ENCODE results near the gene RBMS3. TPM values are rescaled to one million over a fixed set of nuclear protein-coding genes. Genes with fewer than 3 reads are reported as not detected.
"Not testable (repeated sequence)": the region's sequence is repeated elsewhere in the genome, so short reads cannot be mapped to it uniquely, and the experiment has no call there.

Gene RBMS3
- total RNA-seq, 1 donor from 2014 or later, result 70.0 TPM

GRCh38 chr3:30040126-30040525 lies 759.3 kb downstream of the RBMS3 start:
- Histone ChIP-seq H3K9me3 (no peaks in the 10 kb centered on the region), H3K4me1 (no peaks in the 10 kb centered on the region), H3K27ac (no peak overlapping the region), H3K4me3 (no peak overlapping the region), H3K27me3 (no peaks in the 10 kb centered on the region), H3K36me3 (no peaks in the 10 kb centered on the region)
- no peak for DNase-seq (ENCODE audit: extremely low spot score in 2 of 2)
- intact Hi-C loops (cut with DNase I), result loop anchor here (10.0 kb wide), 1 partner anchor 65 kb away; no protein-coding TSS in a partner anchor
- no peak for TF ChIP-seq POLR2A (IDR thresholded peaks at IDR 0.05)
- TF ChIP-seq POLR2AphosphoS5 (IDR thresholded peaks at IDR 0.05; ENCODE audit: insufficient read depth in 1 of 2, low read depth in 1 of 2), result no peak
- no peak for TF ChIP-seq CTCF (IDR thresholded peaks at IDR 0.05)

- intact Hi-C loops (cut with DNase I), result loop anchor here (10.0 kb wide), 1 partner anchor 63 kb away; no protein-coding TSS in a partner anchor
- H3K4me1 ChIP-seq; H3K9me3 ChIP-seq; H3K27me3 ChIP-seq; H3K36me3 ChIP-seq; DNase-seq (ENCODE audit: extremely low spot score in 2 of 2); H3K27ac ChIP-seq; H3K4me3 ChIP-seq: not testable (repeated sequence)
These were observed 760.6 kb downstream of the RBMS3 start for GRCh38 chr3:30041481-30041880.

- no peak for DNase-seq (ENCODE audit: extremely low spot score in 2 of 2)
- H3K27me3 ChIP-seq, result no peaks in the 10 kb centered on the region
- no peaks in the 10 kb centered on the region for H3K36me3 ChIP-seq
- intact Hi-C loops (cut with DNase I), result loop anchor here (10.0 kb wide), 1 partner anchor 62 kb away; no protein-coding TSS in a partner anchor
- TF ChIP-seq POLR2A (IDR thresholded peaks at IDR 0.05) (no peak), POLR2AphosphoS5 (IDR thresholded peaks at IDR 0.05; ENCODE audit: insufficient read depth in 1 of 2, low read depth in 1 of 2) (no peak), CTCF (IDR thresholded peaks at IDR 0.05) (peak; percentile 68 to 80 (median 79))
- H3K9me3 ChIP-seq, result no peaks in the 10 kb centered on the region
- no peak overlapping the region for H3K27ac ChIP-seq
- H3K4me1 ChIP-seq, result no peaks in the 10 kb centered on the region
- H3K4me3 ChIP-seq, result no peak overlapping the region
These were observed 761.5 kb downstream of the RBMS3 start for GRCh38 chr3:30042274-30042859.

GRCh38 chr3:30042916-30043555 lies 762.2 kb downstream of the RBMS3 start:
- Histone ChIP-seq H3K4me3 (no peak overlapping the region), H3K27ac (no peak overlapping the region), H3K4me1 (no peaks in the 10 kb centered on the region), H3K27me3 (no peaks in the 10 kb centered on the region), H3K36me3 (no peaks in the 10 kb centered on the region), H3K9me3 (no peaks in the 10 kb centered on the region)
- no peak for TF ChIP-seq POLR2A (IDR thresholded peaks at IDR 0.05)
- TF ChIP-seq CTCF (IDR thresholded peaks at IDR 0.05), result no peak
- TF ChIP-seq POLR2AphosphoS5 (IDR thresholded peaks at IDR 0.05; ENCODE audit: insufficient read depth in 1 of 2, low read depth in 1 of 2), result no peak
- DNase-seq (ENCODE audit: extremely low spot score in 2 of 2), result no peak
- intact Hi-C loops (cut with DNase I), result loop anchor here (10.0 kb wide), 1 partner anchor 62 kb away; no protein-coding TSS in a partner anchor

GRCh38 chr3:30044515-30044914 lies 763.6 kb downstream of the RBMS3 start:
- no peaks in the 10 kb centered on the region for H3K4me1 ChIP-seq
- H3K36me3 ChIP-seq, result no peaks in the 10 kb centered on the region
- intact Hi-C loops (cut with DNase I), result loop anchor here (10.0 kb wide), 1 partner anchor 60 kb away; no protein-coding TSS in a partner anchor
- DNase-seq (ENCODE audit: extremely low spot score in 2 of 2), result no peak
- no peak overlapping the region for H3K4me3 ChIP-seq
- TF ChIP-seq POLR2A (IDR thresholded peaks at IDR 0.05) (no peak), CTCF (IDR thresholded peaks at IDR 0.05) (no peak), POLR2AphosphoS5 (IDR thresholded peaks at IDR 0.05; ENCODE audit: insufficient read depth in 1 of 2, low read depth in 1 of 2) (no peak)
- no peaks in the 10 kb centered on the region for H3K9me3 ChIP-seq
- H3K27ac ChIP-seq, result no peak overlapping the region
- no peaks in the 10 kb centered on the region for H3K27me3 ChIP-seq

Measured in vagina (tissue), 2 donors.